Astrocyte (in vitro differentiated cells and primary cell): Measurements from ENCODE around the gene DSCAM. TPM values are rescaled to one million over a fixed set of nuclear protein-coding genes. Genes with fewer than 3 reads are reported as not detected.

Experiments
- DNase-seq: peaks from one replicate; pipeline ENCODE4 v3.0.0-alpha.2; 2010; ENCODE audit warnings: low read depth
- FAIRE-seq: peaks from 2 replicates; lab custom pipeline; 2011; peaks lifted over from hg19 to GRCh38; lab: Jason Lieb, UNC
- H2AFZ ChIP-seq: 2 replicates; pipeline ENCODE4 v1.6.0; 2012; ENCODE audit warnings: low read depth, low read length, inconsistent platforms
- H3K27ac ChIP-seq: 2 replicates; pipeline ENCODE4 v1.5.1; 2011; ENCODE audit warnings: low read depth, low read length, inconsistent platforms
- H3K27me3 ChIP-seq: 2 replicates; pipeline ENCODE4 v1.6.0; 2011; ENCODE audit warnings: low read length, inconsistent platforms; ENCODE audit not compliant: insufficient read depth
- H3K36me3 ChIP-seq: 2 replicates; pipeline ENCODE4 v1.5.1; 2011; ENCODE audit warnings: low read length, inconsistent platforms; ENCODE audit not compliant: insufficient read depth
- H3K4me1 ChIP-seq: 2 replicates; pipeline ENCODE4 v1.5.1; 2011; ENCODE audit warnings: low read length, inconsistent platforms; ENCODE audit not compliant: insufficient read depth
- H3K4me2 ChIP-seq: 2 replicates; pipeline ENCODE4 v1.6.0; 2012; ENCODE audit warnings: low read length, inconsistent platforms
- H3K4me3 ChIP-seq: 2 replicates; pipeline ENCODE4 v1.5.1; 2011; ENCODE audit warnings: low read depth, mild to moderate bottlenecking, low read length, inconsistent platforms; ENCODE audit not compliant: insufficient read depth
- H3K79me2 ChIP-seq: 2 replicates; pipeline ENCODE4 v1.6.0; 2012; ENCODE audit warnings: mild to moderate bottlenecking, low read length, inconsistent platforms; ENCODE audit not compliant: insufficient read depth
- H3K9ac ChIP-seq: 2 replicates; pipeline ENCODE4 v1.6.0; 2012; ENCODE audit warnings: mild to moderate bottlenecking, low read length, inconsistent platforms
- H3K9me3 ChIP-seq: 2 replicates; pipeline ENCODE4 v1.5.1; 2012; ENCODE audit warnings: low read depth, mild to moderate bottlenecking, low read length, inconsistent platforms; ENCODE audit not compliant: insufficient read depth
- H4K20me1 ChIP-seq: 2 replicates; pipeline ENCODE4 v1.6.0; 2012; ENCODE audit warnings: low read length, inconsistent platforms; ENCODE audit not compliant: insufficient read depth
- H3K27ac Mint-ChIP-seq: one replicate; pipeline ENCODE4 v1.8.0; 2021; ENCODE audit warnings: mild to moderate bottlenecking, mixed read lengths; ENCODE audit not compliant: unreplicated experiment
- H3K27me3 Mint-ChIP-seq: one replicate; pipeline ENCODE4 v1.8.0; 2021; ENCODE audit warnings: low read depth, mixed read lengths; ENCODE audit not compliant: unreplicated experiment
- H3K36me3 Mint-ChIP-seq: one replicate; pipeline ENCODE4 v1.8.0; 2021; ENCODE audit warnings: low read depth, mixed read lengths; ENCODE audit not compliant: unreplicated experiment
- H3K4me1 Mint-ChIP-seq: one replicate; pipeline ENCODE4 v1.8.0; 2021; ENCODE audit warnings: low read depth, mixed read lengths; ENCODE audit not compliant: unreplicated experiment
- H3K4me3 Mint-ChIP-seq: one replicate; pipeline ENCODE4 v1.8.0; 2021; ENCODE audit warnings: mild to moderate bottlenecking, moderate library complexity, mixed read lengths; ENCODE audit not compliant: unreplicated experiment
- H3K9me3 Mint-ChIP-seq: one replicate; pipeline ENCODE4 v1.8.0; 2021; ENCODE audit warnings: mild to moderate bottlenecking, mixed read lengths; ENCODE audit not compliant: unreplicated experiment
- CTCF ChIP-seq: IDR thresholded peaks from 2 replicates; pipeline ENCODE4 v1.5.1; 2011; ENCODE audit warnings: low read depth, mild to moderate bottlenecking, inconsistent platforms, low read length, moderate library complexity; ENCODE audit not compliant: insufficient read depth
- EZH2 ChIP-seq: IDR thresholded peaks from 2 replicates; pipeline ENCODE4 v1.6.1; 2012; ENCODE audit warnings: mild to moderate bottlenecking, low read length, inconsistent platforms; ENCODE audit not compliant: insufficient read depth
- total RNA-seq: library from RNA; stranded (reverse); gene quantifications from 2 replicates; pipeline ENCODE4 v1.2.1, GENCODE V29; 2021

DSCAM gene
- total RNA-seq, 1 donor from 2014 or later: 0.18 TPM

GRCh38 chr21:39976800-39977199 is 870.2 kb downstream of the DSCAM start:
- H3K27ac Mint-ChIP-seq: no peak overlapping the region
- Histone ChIP-seq H4K20me1 (no peaks in the 10 kb centered on the region), H3K27me3 (no peaks in the 10 kb centered on the region), H2AFZ (no peak overlapping the region), H3K9ac (no peak overlapping the region), H3K36me3 (no peaks in the 10 kb centered on the region), H3K9me3 (no peaks in the 10 kb centered on the region), H3K4me3 (no peak overlapping the region), H3K4me1 (no peaks in the 10 kb centered on the region), H3K79me2 (no peaks in the 10 kb centered on the region), H3K27ac (no peak overlapping the region), H3K4me2 (no peak overlapping the region)
- no peak overlapping the region for H3K4me3 Mint-ChIP-seq
- H3K36me3 Mint-ChIP-seq: no peaks in the 10 kb centered on the region
- peaks cover 2% of the 10 kb centered on the region for H3K4me1 Mint-ChIP-seq
- no peak for FAIRE-seq
- DNase-seq: no peak
- no peak for TF ChIP-seq EZH2
- peaks cover 4% of the 10 kb centered on the region for H3K27me3 Mint-ChIP-seq
- H3K9me3 Mint-ChIP-seq: peaks cover 8% of the 10 kb centered on the region

- no peaks in the 10 kb centered on the region for H3K36me3 Mint-ChIP-seq
- Histone ChIP-seq H3K4me2 (no peak overlapping the region), H3K27ac (no peak overlapping the region), H4K20me1 (no peaks in the 10 kb centered on the region), H3K4me3 (no peak overlapping the region), H3K79me2 (no peaks in the 10 kb centered on the region), H2AFZ (no peak overlapping the region), H3K9me3 (no peaks in the 10 kb centered on the region), H3K36me3 (no peaks in the 10 kb centered on the region), H3K9ac (no peak overlapping the region), H3K27me3 (no peaks in the 10 kb centered on the region), H3K4me1 (no peaks in the 10 kb centered on the region)
- DNase-seq (no peak), FAIRE-seq (no peak)
- H3K4me3 Mint-ChIP-seq: no peak overlapping the region
- peaks cover 2% of the 10 kb centered on the region for H3K27me3 Mint-ChIP-seq
- TF ChIP-seq CTCF (no peak), EZH2 (no peak)
- no peak overlapping the region for H3K27ac Mint-ChIP-seq
- H3K9me3 Mint-ChIP-seq: peaks cover 5% of the 10 kb centered on the region
- peaks cover 2% of the 10 kb centered on the region for H3K4me1 Mint-ChIP-seq
Observed at GRCh38 chr21:39972976-39973770, 873.8 kb downstream of the DSCAM start.

- no peaks in the 10 kb centered on the region for H3K4me1 ChIP-seq
- no peaks in the 10 kb centered on the region for H3K79me2 ChIP-seq
- no peak overlapping the region for H3K27ac ChIP-seq
- peaks cover 2% of the 10 kb centered on the region for H3K4me1 Mint-ChIP-seq
- H2AFZ ChIP-seq: no peak overlapping the region
- H4K20me1 ChIP-seq: no peaks in the 10 kb centered on the region
- no peaks in the 10 kb centered on the region for H3K36me3 ChIP-seq
- TF ChIP-seq EZH2: no peak
- TF ChIP-seq CTCF: no peak
- H3K9ac ChIP-seq: no peak overlapping the region
- DNase-seq (no peak), FAIRE-seq (no peak)
- H3K4me2 ChIP-seq: no peak overlapping the region
- no peaks in the 10 kb centered on the region for H3K27me3 ChIP-seq
- H3K4me3 Mint-ChIP-seq: no peak overlapping the region
- no peak overlapping the region for H3K4me3 ChIP-seq
- H3K9me3 Mint-ChIP-seq: peaks cover 4% of the 10 kb centered on the region
- H3K36me3 Mint-ChIP-seq: no peaks in the 10 kb centered on the region
- H3K27ac Mint-ChIP-seq: no peak overlapping the region
- H3K9me3 ChIP-seq: no peaks in the 10 kb centered on the region
- no peaks in the 10 kb centered on the region for H3K27me3 Mint-ChIP-seq
Observed at GRCh38 chr21:39972471-39972870, 874.5 kb downstream of the DSCAM start.
